ENCODE results near the gene SHCBP1L. TPM values are rescaled to one million over a fixed set of nuclear protein-coding genes. Genes with fewer than 3 reads are reported as not detected.

SHCBP1L gene
- total RNA-seq, 2 experiments from 2014 or later = not detected

- POLR2A ChIA-PET = no interaction called here
- CTCF ChIA-PET = no interaction called here
Measured at GRCh38 chr1:182851825-182852224, 101.1 kb downstream of the SHCBP1L start.

- POLR2A ChIA-PET = no interaction called here
Measured at GRCh38 chr1:182850319-182850718, 102.6 kb downstream of the SHCBP1L start.

More at GRCh38 chr1:182850319-182850718, 102.6 kb downstream of the SHCBP1L start:
- CTCF ChIA-PET = no interaction called here

Other genes with a start within 250 kb of the SHCBP1L start
- 1 to 10 TPM; 7.3 to 8.4 TPM for gene NPL, start 163.4 kb downstream of the SHCBP1L start, total RNA-seq
- 100 to 1,000 TPM; 335 to 338 TPM for gene DHX9, start 113.8 kb downstream of the SHCBP1L start, total RNA-seq
- gene LAMC1, start 70.3 kb upstream of the SHCBP1L start, total RNA-seq = under 1 TPM; 0.15 to 0.27 TPM
- not detected for gene LAMC2, start 233.1 kb upstream of the SHCBP1L start, total RNA-seq

Measured in activated CD8-positive, alpha-beta memory T cell treated with anti-CD3 and anti-CD28 coated beads for 36 hours (primary cell).